ENCODE results near the gene ZNF341.
"Not testable (repeated sequence)": the region's sequence is repeated elsewhere in the genome, so short reads cannot be mapped to it uniquely, and the experiment has no call there.

ZNF341 gene

DNA sequence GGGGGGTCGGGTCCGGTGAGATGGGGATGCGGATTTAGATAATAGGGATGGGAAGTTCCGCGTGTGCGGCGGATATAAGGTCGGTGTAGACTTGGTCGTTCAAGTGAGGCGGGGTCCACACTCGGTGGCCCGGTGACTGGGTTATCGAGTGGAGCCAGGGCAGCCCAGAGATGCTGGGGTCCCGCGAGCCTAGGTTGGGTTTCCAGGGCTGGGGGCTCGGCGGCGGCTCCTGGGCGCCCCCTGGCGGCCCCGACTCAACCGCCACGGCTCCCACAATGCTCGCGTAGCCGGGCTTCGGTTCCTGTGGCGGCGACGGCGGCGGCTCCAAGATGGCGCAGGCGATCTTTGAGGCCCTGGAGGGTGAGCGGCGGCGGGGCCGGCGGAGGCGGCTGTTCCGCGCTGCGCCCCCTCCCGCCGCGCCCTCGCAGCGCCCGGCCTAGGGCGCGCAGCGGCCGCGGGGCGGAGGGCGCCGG is at the start of gene ZNF341:
Gene ZNF341 (plus strand): TSS at position 304 of the 473 bp plus-strand sequence. CDS start 26 bp downstream, at position 330.
- peak; percentile 73 to 80 for DNase-seq (ENCODE audit: extremely low read depth in 1 of 2, low read depth in 1 of 2)

DNA sequence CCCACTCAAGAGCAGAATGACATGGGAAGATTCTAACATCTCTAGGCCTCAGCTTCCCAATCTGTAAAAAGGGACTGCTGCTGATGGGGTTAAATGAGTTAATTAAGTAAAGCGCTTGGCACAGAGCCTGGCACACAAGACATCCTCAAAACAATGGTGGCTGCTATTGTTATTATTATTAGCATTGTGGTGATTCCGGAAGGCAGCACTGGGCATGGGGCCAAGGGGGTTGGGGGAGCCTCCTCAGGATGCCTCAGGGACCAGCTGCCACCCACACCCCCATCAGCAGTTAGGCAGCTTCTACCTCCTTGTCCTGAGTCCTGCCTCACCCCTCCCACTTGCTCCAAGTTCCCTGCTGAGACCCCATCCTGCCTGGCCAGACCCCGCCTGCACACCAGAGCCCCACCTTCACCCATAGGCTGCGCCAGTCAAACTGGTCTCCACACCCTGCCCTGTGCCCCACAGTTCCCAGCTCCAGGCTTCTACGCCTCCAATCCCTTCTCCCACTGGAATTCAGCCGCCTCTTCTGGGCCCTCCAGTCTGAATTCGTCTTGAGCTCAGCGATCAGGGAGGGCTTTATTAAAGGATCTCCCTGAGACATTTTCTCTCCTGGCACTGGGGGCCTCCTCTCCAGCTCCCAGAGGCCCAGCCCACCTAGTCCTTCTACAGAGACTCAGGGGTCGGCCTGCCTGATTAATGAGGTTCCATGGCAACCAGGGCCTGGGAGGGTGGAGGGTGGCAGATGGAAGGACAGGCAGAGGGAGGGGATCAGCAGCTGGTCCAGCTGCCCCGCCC is 47.1 kb upstream of the ZNF341 start:
- no peak for DNase-seq (ENCODE audit: extremely low read depth in 1 of 2, low read depth in 1 of 2)

DNA sequence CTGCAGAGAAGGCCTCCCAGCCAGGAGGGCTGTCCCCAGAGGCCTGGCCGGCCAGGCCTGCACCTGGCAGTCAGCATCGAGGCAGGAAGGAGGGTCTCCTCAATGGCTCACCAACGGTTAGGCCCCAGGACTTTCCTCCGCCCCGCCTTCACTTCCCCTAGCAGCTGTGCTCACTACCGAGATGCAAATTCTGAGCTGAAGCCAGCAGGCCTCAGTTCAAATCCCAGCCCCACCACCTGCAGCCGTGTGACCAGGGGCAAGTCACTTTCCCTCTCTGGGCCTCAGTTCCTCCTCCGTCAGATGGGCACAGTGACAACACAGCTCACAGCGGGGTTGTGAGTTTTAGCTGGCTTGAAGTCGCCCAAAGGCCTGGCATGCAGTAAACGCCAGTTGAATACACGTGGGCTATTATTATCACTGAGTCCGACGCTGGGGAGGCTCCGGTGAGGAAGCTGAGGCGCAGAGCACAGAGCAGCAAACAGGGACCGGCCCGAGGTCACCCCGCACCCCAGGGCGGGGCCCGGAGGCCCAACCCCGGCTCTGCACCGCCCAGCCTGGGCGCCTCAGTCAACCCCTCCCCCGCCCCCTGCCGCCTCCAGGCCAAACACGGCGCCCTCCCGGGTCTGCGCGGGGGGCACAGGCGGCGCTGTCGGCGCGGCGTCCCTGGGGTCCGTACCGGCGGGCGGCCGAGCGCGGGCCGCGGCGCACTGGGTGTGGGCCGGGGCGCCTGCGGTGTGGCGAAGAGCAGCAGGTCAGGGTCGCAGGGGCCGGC is 46.3 kb upstream of the ZNF341 start:
- no peak for DNase-seq (ENCODE audit: extremely low read depth in 1 of 2, low read depth in 1 of 2)

DNA sequence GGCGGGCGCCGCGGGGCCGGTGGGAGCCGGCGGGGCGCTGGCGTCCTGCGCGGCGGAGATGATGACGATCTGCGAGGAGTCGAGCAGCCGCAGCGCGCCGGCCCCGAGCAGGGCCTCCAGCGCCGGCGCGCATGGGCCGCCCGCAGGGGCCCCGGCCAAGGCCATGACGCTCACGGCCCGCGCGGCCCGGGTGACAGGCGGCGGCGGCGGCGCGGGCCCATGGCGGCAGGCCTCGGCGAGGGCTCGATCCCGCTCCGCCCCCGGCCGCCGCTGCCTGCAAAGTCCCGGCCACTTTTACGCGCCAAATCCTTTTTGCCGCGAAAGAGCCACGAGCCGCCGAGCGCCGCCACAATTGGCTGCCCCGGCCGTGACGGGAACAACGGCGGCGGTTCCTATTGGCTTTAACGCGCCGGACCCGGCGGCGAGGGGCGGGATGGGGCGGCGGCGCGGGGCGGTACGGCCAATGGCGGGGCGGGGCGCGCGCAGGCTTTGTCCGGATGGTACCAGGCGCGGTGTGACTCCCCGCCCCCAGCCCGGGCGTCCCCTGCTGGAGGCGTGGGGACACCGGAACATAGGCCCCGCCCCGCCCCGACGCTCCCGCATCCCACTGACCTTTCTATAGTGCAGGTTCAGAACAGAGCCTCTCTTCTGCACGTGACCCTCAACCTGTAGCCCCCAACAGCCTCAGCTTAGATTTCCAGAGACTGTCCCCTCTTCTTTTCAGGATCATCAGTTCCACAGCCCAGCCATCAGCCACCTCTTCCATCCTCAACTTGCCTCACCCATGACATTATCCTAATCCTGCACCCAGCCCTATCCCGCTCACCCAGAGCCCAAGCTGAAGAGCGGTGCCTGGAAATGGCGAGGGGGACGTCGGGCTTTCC is 45.5 kb upstream of the ZNF341 start, which contains the start of gene E2F1:
Gene E2F1 (minus strand): TSS at position 286 of the 884 bp plus-strand sequence. CDS start 121 bp downstream, at position 165.
- DNase-seq (ENCODE audit: extremely low read depth in 1 of 2, low read depth in 1 of 2), result peak; percentile 73 to 93

DNA sequence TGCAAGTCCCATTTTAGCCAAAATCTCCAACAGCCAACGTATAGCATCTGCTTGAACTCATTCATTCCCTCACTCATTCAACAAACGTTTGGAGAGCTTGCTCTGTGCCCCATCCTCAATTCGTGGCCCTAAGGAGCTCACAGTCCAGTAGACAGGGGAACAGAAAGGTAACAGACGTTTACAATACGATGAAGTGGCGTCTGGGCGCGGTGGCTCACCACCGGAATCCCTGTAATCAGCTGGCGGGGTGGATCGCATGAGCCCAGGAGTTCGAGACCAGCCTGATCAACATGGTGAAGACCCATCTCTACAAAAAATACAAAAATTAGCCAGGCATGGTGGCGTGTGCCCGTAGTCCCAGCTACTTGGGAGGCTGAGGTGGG is 44.8 kb upstream of the ZNF341 start:
- DNase-seq (ENCODE audit: extremely low read depth in 1 of 2, low read depth in 1 of 2), result no peak

DNA sequence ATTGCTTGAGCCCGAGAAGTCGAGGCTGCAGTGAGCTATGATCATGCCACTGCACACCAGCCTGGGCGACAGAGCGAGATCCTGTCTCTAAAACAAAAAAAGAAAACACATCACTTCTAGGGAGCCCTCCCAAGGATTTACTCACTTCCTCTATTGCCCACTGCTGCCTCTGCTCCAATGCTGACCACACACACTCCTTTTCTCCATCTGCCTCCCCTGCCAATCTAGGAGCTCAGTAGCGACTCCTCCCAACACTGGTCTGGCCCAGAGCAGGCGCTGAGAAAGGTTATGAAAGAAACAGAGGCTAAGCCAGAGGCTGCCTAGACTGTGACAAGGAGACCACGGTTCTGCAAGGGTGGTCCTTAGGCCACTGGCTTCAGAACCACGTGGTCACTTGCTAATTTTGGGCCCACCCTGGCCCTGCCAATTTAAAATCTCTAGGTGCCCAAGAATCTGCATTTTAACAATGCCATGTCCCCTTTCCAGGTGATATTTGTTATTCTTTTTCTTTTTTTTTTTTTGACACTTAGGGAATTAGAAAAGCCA is 44.4 kb upstream of the ZNF341 start:
- no peak for DNase-seq (ENCODE audit: extremely low read depth in 1 of 2, low read depth in 1 of 2)

DNA sequence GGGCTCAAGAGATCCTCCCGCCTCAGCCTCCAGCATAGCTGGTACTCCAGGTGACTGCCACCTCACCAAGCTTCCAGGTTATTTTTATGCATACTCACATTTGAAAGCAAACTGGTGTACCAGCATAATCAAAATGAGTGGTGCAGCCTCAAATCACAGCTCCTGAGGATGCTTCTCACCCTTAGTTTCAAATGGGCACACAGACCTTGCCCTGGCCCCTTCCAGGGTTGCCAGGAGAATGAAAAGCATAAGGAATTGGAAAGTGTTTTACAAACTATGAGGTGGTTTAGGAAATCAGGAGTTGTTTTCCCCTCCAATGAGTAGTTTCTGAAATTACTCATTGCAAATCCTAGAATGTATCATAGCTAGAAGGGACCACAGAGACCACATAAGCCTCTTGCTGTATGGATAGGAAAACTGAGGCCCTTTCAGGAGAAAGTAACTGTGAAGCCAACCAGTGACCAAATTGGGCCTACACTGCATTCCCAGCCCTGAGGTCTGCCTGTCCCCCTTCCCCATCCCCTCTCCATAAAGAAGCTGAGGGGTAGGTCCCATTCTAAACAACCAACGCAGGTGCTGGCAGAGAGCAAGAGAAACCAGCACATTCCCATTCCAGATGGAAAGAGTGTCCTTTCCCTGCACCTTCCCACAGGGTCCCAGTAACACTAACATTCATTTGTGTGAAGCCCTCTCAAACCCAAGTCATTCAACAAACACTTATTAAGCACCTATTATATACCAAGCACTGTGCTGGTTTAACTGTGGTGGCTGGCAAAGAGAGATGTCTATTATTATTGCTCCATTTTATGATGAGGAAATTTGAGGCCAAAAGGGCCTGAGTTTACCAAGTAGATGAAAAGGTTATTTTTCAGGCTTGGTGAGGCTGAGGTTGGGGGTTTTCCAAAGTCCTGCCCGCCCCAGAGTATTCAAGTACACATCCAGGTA is 43.5 kb upstream of the ZNF341 start:
- DNase-seq (ENCODE audit: extremely low read depth in 1 of 2, low read depth in 1 of 2), result no peak

DNA sequence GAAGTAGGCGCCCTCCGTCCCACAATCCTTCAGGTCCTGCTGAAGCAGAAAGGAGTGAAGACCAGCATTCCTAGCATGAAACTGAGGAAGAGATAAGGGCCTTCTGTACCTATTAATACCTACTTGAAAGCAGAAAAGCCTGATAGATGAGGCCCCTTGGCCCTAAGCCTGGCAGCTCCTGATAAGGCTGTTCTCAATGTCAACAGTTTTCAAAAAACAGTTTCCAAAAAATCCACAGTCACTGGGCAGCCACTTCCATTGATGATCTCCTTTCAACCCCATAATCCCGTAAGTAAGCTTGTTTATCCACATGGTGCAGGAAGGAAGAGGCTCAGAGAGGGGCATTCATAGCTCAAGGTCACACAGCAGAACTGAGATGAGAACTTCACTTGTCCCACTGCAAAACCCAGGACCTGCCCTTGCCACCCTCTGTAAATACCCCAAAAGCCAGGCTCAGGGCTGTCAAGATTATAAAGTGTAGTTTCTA is 42.8 kb upstream of the ZNF341 start:
- DNase-seq (ENCODE audit: extremely low read depth in 1 of 2, low read depth in 1 of 2), result no peak

DNA sequence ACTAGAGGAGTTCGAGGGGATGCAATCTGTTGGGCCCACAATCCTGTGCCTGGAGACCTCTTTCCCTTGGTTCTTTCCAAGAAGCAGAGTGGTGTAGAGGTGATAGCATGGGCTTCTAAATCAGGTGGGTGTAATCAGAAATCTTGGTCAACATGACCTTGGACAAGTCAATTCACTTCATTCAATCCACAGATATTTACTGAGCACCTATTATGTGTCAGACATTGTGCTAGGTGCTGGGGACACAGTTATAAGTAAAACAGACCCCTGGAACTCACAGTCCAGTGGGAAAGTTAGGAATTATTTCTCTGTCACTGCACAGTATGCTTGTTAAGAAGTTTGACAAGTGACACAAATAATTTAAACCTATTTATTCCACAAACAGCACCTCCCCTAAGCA is 42.3 kb upstream of the ZNF341 start:
- DNase-seq (ENCODE audit: extremely low read depth in 1 of 2, low read depth in 1 of 2), result no peak

DNA sequence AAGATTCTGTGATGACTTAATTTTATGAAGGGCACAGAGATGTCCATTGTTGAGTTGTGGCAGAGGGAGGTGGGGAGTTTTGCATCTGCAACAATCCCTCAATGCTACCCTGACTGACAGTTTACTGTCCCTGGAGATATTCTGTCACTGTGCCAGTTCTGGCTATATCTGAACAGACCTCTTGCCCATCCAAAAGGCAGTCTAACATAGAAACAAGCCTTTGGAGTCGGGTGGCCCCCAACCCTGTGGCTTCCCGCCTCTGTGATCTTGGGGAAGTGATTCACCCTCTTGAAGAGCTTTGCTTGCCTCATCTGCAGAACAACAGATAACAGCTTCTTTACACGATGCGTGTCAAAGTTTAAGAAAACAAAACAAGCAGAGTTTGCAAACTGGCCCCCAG is 41.8 kb upstream of the ZNF341 start:
- DNase-seq (ENCODE audit: extremely low read depth in 1 of 2, low read depth in 1 of 2), result peak; percentile 25 to 46

DNA sequence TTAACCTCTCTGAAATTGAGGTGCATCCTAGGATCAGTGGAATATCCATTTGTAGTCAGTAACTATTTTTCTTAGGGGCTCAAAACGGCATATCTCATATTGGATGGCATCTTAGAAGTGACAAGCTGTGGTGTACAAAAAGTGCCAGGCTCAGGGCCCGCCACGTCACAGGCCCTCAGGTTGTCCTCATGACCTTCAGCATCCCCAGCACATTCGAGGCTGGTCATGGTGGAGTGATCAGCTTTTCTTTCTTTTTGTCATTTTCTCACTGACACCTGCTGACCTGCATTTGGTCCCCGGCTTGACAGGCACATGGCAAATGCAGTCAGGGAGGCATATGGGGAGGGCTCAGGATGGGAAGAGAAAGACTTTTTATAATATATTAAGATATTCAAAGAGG is 38.5 kb upstream of the ZNF341 start:
- no peak for DNase-seq (ENCODE audit: extremely low read depth in 1 of 2, low read depth in 1 of 2)

DNA sequence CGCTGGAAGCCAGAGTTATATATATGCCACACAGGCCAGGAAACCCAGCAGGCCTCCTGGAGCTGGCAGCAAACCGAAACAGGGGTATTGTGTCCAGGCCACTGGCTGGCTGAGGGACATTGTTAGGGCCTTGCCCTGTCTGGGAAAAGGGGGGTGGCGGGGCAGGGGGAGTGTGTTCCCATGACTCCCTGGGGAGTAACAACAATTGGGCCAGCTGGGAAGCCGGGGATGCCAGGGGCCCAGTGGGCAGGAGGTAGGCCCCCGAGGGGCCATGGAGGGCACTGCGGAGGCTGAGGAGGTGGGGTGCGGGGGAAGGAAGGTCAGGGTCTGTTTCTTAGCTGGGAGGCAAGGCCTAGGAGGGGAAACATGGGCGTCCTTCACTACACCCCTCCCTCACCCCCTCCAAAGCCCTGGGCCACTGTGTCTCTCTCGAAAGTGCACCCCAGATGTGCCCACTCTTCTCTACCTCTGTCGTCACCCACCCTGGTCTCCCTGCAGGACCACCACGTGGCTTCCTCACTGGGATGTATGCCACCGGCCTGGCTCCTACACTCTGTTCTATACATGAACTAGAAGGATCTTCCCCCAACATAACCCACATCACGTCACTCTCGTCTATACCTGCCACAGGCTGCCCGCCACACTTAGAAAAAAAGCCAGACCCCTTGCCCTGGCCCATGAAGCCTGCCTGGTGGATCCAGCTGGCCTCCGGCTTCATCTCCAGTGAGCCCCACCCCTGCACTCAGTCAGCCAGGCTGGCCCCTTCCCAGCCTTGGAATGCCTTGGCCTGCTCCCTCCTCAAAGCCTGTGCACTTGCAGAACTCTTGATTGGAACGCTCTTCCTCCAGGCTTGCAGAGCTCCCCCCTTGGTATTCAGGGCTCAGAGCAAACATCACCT is 37.8 kb upstream of the ZNF341 start:
- DNase-seq (ENCODE audit: extremely low read depth in 1 of 2, low read depth in 1 of 2), result no peak

DNA sequence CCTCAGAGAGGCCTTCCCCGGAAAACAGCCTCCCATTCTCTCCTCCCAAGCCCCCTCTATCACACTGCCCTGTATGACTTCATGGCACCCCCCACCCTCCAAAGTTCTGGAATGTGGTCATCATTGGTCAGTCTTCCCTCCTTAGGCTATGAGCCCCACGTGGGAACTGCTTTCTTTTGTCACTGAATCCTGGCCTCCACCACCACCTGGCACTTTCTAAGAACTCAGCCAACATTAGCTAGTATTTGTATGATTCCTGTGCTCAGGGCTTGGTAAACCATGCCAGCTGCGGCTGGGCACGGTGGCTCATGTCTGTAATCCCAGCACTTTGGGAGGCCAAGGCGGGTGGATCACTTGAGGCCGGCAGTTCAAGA is 37.2 kb upstream of the ZNF341 start:
- DNase-seq (ENCODE audit: extremely low read depth in 1 of 2, low read depth in 1 of 2), result no peak

DNA sequence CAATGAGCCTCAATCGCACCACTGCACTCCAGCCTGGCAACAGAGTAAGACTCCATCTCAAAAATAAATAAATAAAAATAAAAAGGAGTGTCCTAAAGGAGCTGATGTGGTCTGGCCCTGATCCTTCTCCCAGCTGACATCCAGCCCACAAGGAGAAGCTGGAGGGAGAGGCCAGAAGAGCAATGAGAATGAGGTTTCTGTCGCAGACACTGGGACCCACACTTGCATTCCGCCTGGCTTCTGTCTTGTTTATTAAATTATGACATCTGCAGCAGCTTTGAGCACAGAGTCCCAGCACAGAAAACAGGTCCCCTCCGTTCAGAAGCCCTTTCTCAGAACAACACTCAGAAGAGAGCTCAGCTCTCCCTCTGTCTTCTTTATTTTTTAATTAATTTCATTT is 35.3 kb upstream of the ZNF341 start:
- no peak for DNase-seq (ENCODE audit: extremely low read depth in 1 of 2, low read depth in 1 of 2)

DNA sequence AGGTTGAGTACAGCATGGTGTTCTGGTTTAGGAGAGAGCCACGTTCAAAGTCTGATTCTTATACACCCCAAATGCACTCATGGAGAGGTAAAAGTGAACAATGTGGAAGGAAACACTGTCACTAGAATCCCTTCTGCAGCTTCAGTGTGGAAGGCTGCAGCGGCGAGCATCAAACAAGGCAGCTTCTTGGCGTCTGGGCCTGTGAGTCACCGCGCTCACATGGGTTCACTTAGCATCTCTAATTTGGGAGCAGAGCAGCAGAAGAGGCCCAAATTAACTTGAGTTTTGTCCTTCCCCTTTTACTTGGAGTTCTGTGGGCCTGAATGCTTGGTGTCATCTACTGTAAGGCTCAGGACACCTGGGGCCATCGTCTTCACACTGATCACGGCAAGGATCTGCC is 34.7 kb upstream of the ZNF341 start:
- DNase-seq (ENCODE audit: extremely low read depth in 1 of 2, low read depth in 1 of 2), result no peak

DNA sequence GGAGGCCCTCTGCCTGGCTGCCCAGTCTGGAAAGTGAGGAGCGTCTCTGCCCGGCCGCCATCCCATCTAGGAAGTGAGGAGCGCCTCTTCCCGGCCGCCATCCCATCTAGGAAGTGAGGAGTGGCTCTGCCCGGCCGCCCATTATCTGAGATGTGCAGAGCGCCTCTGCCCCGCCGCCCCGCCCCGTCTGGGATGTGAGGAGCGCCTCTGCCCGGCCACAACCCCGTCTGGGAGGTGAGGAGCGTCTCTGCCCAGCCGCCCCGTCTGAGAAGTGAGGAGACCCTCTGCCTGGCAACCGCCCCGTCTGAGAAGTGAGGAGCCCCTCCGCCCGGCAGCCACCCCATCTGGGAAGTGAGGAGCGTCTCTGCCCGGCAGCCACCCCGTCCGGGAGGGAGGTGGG is 32.8 kb upstream of the ZNF341 start:
- not testable (repeated sequence) for DNase-seq (ENCODE audit: extremely low read depth in 1 of 2, low read depth in 1 of 2)

DNA sequence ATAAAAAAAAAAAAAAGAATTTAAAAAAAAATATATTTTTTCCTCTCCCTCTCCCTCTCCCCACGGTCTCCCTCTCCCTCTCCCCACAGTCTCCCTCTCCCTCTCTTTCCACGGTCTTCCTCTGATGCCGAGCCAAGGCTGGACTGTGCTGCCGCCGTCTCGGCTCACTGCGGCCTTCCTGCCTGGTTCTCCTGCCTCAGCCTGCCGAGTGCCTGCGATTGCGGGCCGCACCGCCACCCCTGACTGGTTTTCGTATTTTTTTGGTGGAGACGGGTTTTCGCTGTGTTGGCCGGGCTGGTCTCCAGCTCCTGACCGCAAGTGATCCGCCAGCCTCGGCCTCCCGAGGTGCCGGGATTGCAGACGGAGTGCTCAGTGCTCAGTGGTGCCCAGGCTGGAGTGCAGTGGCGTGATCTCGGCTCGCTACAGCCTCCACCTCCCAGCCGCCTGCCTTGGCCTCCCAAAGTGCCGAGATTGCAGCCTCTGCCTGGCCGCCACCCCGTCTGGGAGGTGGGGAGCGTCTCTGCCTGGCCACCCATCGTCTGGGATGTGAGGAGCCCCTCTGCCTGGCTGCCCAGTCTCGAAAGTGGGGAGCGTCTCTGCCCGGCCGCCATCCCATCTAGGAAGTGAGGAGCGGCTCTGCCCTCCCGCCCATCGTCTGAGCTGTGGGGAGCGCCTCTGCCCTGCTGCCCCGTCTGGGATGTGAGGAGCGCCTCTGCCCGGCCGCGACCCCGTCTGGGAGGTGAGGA is 30.9 kb upstream of the ZNF341 start:
- DNase-seq (ENCODE audit: extremely low read depth in 1 of 2, low read depth in 1 of 2), result not testable (repeated sequence)

All from activated CD8-positive, alpha-beta memory T cell treated with anti-CD3 and anti-CD28 coated beads for 1 hour (primary cell).